Neural progenitor cell (in vitro differentiated cells): ENCODE results near the gene NPHP3. TPM values are rescaled to one million over a fixed set of nuclear protein-coding genes. Genes with fewer than 3 reads are reported as not detected.

Experiments used
- DNase-seq: peaks from one replicate; pipeline ENCODE4 v3.0.0-alpha.2; 2016; ENCODE audit warnings: low spot score
- H2AFZ ChIP-seq: fragments of 200-600 bp; sonication (generic); replicated peaks from 2 replicates; pipeline ENCODE4 v1.6.1; 2016; ENCODE audit warnings: antibody characterized with exemption
- H3F3A ChIP-seq: fragments of 200-600 bp; sonication (generic); 2 replicates; pipeline ENCODE4 v1.6.1; 2016; ENCODE audit warnings: antibody characterized with exemption, low read depth
- H3K27ac ChIP-seq: fragments of 200-600 bp; sonication (generic); 2 replicates; pipeline ENCODE4 v1.5.1; 2016; ENCODE audit warnings: mild to moderate bottlenecking
- H3K27me3 ChIP-seq: fragments of 200-600 bp; sonication (generic); 2 replicates; pipeline ENCODE4 v1.6.1; 2016; ENCODE audit warnings: mild to moderate bottlenecking, moderate library complexity
- H3K36me3 ChIP-seq: fragments of 200-600 bp; sonication (generic); 2 replicates; pipeline ENCODE4 v1.5.1; 2016
- H3K4me1 ChIP-seq: fragments of 200-600 bp; sonication (generic); 2 replicates; pipeline ENCODE4 v1.6.1; 2016; ENCODE audit warnings: mixed run types
- H3K4me2 ChIP-seq: fragments of 200-600 bp; sonication (generic); 2 replicates; pipeline ENCODE4 v1.6.1; 2016
- H3K4me3 ChIP-seq: fragments of 200-600 bp; sonication (generic); 2 replicates; pipeline ENCODE4 v1.5.1; 2016
- H3K79me2 ChIP-seq: fragments of 200-600 bp; sonication (generic); 2 replicates; pipeline ENCODE4 v1.6.1; 2016; ENCODE audit warnings: low read depth
- H3K9ac ChIP-seq: fragments of 200-600 bp; sonication (generic); 2 replicates; pipeline ENCODE4 v1.6.1; 2016
- H3K9me3 ChIP-seq: fragments of 200-600 bp; sonication (generic); 2 replicates; pipeline ENCODE4 v1.5.1; 2016; ENCODE audit warnings: low read depth
- H4K20me1 ChIP-seq: fragments of 200-600 bp; sonication (generic); 2 replicates; pipeline ENCODE4 v1.6.1; 2016; ENCODE audit warnings: low read depth
- H3K27ac Mint-ChIP-seq: 3 replicates; pipeline ENCODE4 v1.8.0; 2021; ENCODE audit warnings: mixed read lengths
- H3K27me3 Mint-ChIP-seq: 2 replicates; pipeline ENCODE4 v1.8.0; 2022; ENCODE audit warnings: low read depth, mild to moderate bottlenecking, inconsistent platforms, moderate library complexity, mixed read lengths; ENCODE audit not compliant: insufficient read depth
- H3K36me3 Mint-ChIP-seq: 3 replicates; pipeline ENCODE4 v1.8.0; 2021; ENCODE audit warnings: mixed read lengths
- H3K4me1 Mint-ChIP-seq: 3 replicates; pipeline ENCODE4 v1.8.0; 2021; ENCODE audit warnings: mixed read lengths
- H3K4me3 Mint-ChIP-seq: 3 replicates; pipeline ENCODE4 v1.8.0; 2021; ENCODE audit warnings: mild to moderate bottlenecking, moderate library complexity, mixed read lengths
- H3K9me3 Mint-ChIP-seq: 3 replicates; pipeline ENCODE4 v1.8.0; 2020; ENCODE audit warnings: mixed read lengths
- CTCF ChIP-seq: fragments of 200-600 bp; sonication (generic); IDR thresholded peaks from 2 replicates; pipeline ENCODE4 v1.5.1; 2017; ENCODE audit warnings: antibody characterized with exemption, mild to moderate bottlenecking
- EZH2 ChIP-seq: fragments of 200-600 bp; sonication (generic); IDR thresholded peaks from 2 replicates; pipeline ENCODE4 v1.6.1; 2017; ENCODE audit warnings: antibody characterized with exemption, mild to moderate bottlenecking, moderate library complexity
- EZH2phosphoT487 ChIP-seq: fragments of 200-600 bp; sonication (generic); IDR thresholded peaks from 2 replicates; pipeline ENCODE4 v1.6.1; 2017; ENCODE audit warnings: antibody characterized with exemption
- total RNA-seq: library from RNA; depleted of rRNA; stranded (reverse); fragments of >200 nt; gene quantifications from 2 replicates; pipeline ENCODE4 v1.2.3, GENCODE V29; 2015; ENCODE audit warnings: low replicate concordance

NPHP3 gene
- total RNA-seq, 1 donor from 2014 or later: 73.1 TPM

GRCh38 chr3:132709761-132710160, 12.4 kb downstream of the NPHP3 start:
- Mint-ChIP-seq H3K36me3 (peaks cover 24% of the 10 kb centered on the region), H3K9me3 (no peaks in the 10 kb centered on the region), H3K4me3 (no peak overlapping the region), H3K27ac (no peak overlapping the region), H3K4me1 (no peaks in the 10 kb centered on the region), H3K27me3 (no peaks in the 10 kb centered on the region)
- no peak overlapping the region for H3K27ac ChIP-seq
- H3K9ac ChIP-seq: no peak overlapping the region
- peaks cover 12% of the 10 kb centered on the region for H3K36me3 ChIP-seq
- no peaks in the 10 kb centered on the region for H3K4me1 ChIP-seq
- peaks cover 6% of the 10 kb centered on the region for H4K20me1 ChIP-seq
- no peak overlapping the region for H3K4me3 ChIP-seq
- DNase-seq: no peak
- no peaks in the 10 kb centered on the region for H3F3A ChIP-seq
- no peaks in the 10 kb centered on the region for H3K9me3 ChIP-seq
- no peak overlapping the region for H2AFZ ChIP-seq
- H3K79me2 ChIP-seq: no peaks in the 10 kb centered on the region
- no peaks in the 10 kb centered on the region for H3K27me3 ChIP-seq
- H3K4me2 ChIP-seq: no peak overlapping the region
- no peak for TF ChIP-seq EZH2phosphoT487
- no peak for TF ChIP-seq EZH2
- no peak for TF ChIP-seq CTCF

DNA sequence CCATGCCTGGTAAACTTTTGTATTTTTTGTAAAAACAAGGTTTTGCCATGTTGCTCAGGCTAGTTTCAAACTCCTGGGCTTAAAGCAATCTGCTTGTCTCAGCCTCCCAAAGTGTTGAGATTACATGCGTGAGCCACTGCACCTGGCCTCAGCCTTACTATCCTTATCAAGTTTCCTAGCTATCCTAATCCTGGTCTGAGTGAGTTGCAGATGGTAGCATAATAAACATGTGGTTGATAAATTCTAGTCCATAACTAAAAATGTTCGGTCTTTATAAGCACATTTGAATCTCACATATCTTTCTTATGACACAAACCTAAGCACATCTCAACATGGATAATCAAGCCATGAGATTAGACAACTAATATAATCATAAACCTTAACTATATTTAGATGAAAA, 18.5 kb downstream of the NPHP3 start:
- H3K4me1 Mint-ChIP-seq: no peaks in the 10 kb centered on the region
- Histone ChIP-seq H3K79me2 (no peaks in the 10 kb centered on the region), H3K4me3 (no peak overlapping the region), H3K27me3 (no peaks in the 10 kb centered on the region), H2AFZ (no peak overlapping the region), H3K4me1 (no peaks in the 10 kb centered on the region), H3K4me2 (no peak overlapping the region), H3K27ac (no peak overlapping the region), H3K9ac (no peak overlapping the region), H3F3A (no peaks in the 10 kb centered on the region), H4K20me1 (no peaks in the 10 kb centered on the region), H3K9me3 (no peaks in the 10 kb centered on the region), H3K36me3 (peaks cover 29% of the 10 kb centered on the region)
- H3K27ac Mint-ChIP-seq: no peak overlapping the region
- H3K9me3 Mint-ChIP-seq: no peaks in the 10 kb centered on the region
- peaks cover 1% of the 10 kb centered on the region for H3K27me3 Mint-ChIP-seq
- no peak overlapping the region for H3K4me3 Mint-ChIP-seq
- peaks cover 30% of the 10 kb centered on the region for H3K36me3 Mint-ChIP-seq
- TF ChIP-seq EZH2: no peak
- TF ChIP-seq CTCF: no peak
- no peak for TF ChIP-seq EZH2phosphoT487
- DNase-seq: no peak

DNA sequence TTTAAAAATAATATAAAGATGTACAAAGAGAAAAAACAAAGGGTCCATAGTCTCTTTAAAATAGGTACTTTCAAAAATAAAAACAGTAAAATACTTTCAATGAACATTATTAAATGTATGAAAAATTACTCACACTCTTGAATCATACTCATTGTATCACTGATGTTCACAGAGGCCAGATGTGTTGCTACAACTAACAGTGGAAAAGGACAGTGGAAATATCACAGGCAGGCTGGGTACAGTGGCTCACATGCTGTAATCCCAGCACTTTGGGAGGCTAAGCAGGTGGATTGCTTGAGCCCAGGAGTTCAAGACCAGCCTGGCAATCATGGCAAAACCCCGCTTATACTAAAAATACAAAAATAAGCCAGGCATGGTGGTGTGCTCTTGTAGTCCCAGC, 26.8 kb downstream of the NPHP3 start:
- Mint-ChIP-seq H3K4me1 (no peaks in the 10 kb centered on the region), H3K27me3 (peaks cover 4% of the 10 kb centered on the region), H3K36me3 (peaks cover 23% of the 10 kb centered on the region), H3K4me3 (no peak overlapping the region), H3K9me3 (no peaks in the 10 kb centered on the region), H3K27ac (no peak overlapping the region)
- TF ChIP-seq CTCF (no peak), EZH2phosphoT487 (no peak), EZH2 (no peak)
- no peaks in the 10 kb centered on the region for H3K9me3 ChIP-seq
- H3K79me2 ChIP-seq: no peaks in the 10 kb centered on the region
- H3K4me3 ChIP-seq: no peak overlapping the region
- H3K36me3 ChIP-seq: peaks cover 23% of the 10 kb centered on the region
- H3K27ac ChIP-seq: no peak overlapping the region
- H3K27me3 ChIP-seq: no peaks in the 10 kb centered on the region
- H3K9ac ChIP-seq: no peak overlapping the region
- no peak overlapping the region for H2AFZ ChIP-seq
- no peaks in the 10 kb centered on the region for H3K4me1 ChIP-seq
- no peaks in the 10 kb centered on the region for H3F3A ChIP-seq
- H3K4me2 ChIP-seq: no peak overlapping the region
- no peak for DNase-seq
- H4K20me1 ChIP-seq: no peaks in the 10 kb centered on the region

GRCh38 chr3:132694991-132695390, 27.2 kb downstream of the NPHP3 start:
- H3K36me3 Mint-ChIP-seq: peaks cover 23% of the 10 kb centered on the region
- Histone ChIP-seq H3K79me2 (no peaks in the 10 kb centered on the region), H3K4me2 (no peak overlapping the region), H3K36me3 (peaks cover 23% of the 10 kb centered on the region), H3K4me3 (no peak overlapping the region), H3K27me3 (no peaks in the 10 kb centered on the region), H3K9ac (no peak overlapping the region), H2AFZ (no peak overlapping the region), H3K4me1 (no peaks in the 10 kb centered on the region), H3F3A (no peaks in the 10 kb centered on the region), H3K27ac (no peak overlapping the region), H3K9me3 (no peaks in the 10 kb centered on the region), H4K20me1 (no peaks in the 10 kb centered on the region)
- no peaks in the 10 kb centered on the region for H3K4me1 Mint-ChIP-seq
- no peak overlapping the region for H3K4me3 Mint-ChIP-seq
- no peak for DNase-seq
- no peak overlapping the region for H3K27ac Mint-ChIP-seq
- H3K27me3 Mint-ChIP-seq: peaks cover 4% of the 10 kb centered on the region
- TF ChIP-seq EZH2phosphoT487: no peak
- TF ChIP-seq EZH2: no peak
- TF ChIP-seq CTCF: no peak
- no peaks in the 10 kb centered on the region for H3K9me3 Mint-ChIP-seq
